Memory B cell (primary cell): ENCODE results near the gene ELMOD3.
"Not testable (repeated sequence)": the region's sequence is repeated elsewhere in the genome, so short reads cannot be mapped to it uniquely, and the experiment has no call there.

Experiments
- ATAC-seq: fragments of 150-1000 bp; cut with Tn5 transposase; 2 replicates; pipeline ENCODE4 v1.10.0; 2021; ENCODE audit warnings: low read depth, mild to moderate bottlenecking, moderate library complexity
- DNase-seq, 2 donors: peaks; one replicate each; pipeline ENCODE4 v3.0.0; 2022; ENCODE audit warnings: low spot score in 2 of 2
- H3K27ac Mint-ChIP-seq: one replicate; pipeline ENCODE4 v1.8.0; 2022; ENCODE audit warnings: mild to moderate bottlenecking, moderate library complexity, mixed read lengths
- H3K27me3 Mint-ChIP-seq: one replicate; pipeline ENCODE4 v1.8.0; 2022; ENCODE audit warnings: mixed read lengths
- H3K36me3 Mint-ChIP-seq: one replicate; pipeline ENCODE4 v1.8.0; 2022; ENCODE audit warnings: mild to moderate bottlenecking, mixed read lengths
- H3K4me1 Mint-ChIP-seq: one replicate; pipeline ENCODE4 v1.8.0; 2022; ENCODE audit warnings: mixed read lengths
- H3K4me3 Mint-ChIP-seq: one replicate; pipeline ENCODE4 v1.8.0; 2022; ENCODE audit warnings: mild to moderate bottlenecking, moderate library complexity, mixed read lengths
- H3K9me3 Mint-ChIP-seq: one replicate; pipeline ENCODE4 v1.8.0; 2022; ENCODE audit warnings: mixed read lengths

ELMOD3 gene

GRCh38 chr2:85324639-85325465 is 29.7 kb upstream of the ELMOD3 start:
- DNase-seq, result no peak

GRCh38 chr2:85325466-85325811 is 29.1 kb upstream of the ELMOD3 start:
- peaks cover 54% of the 10 kb centered on the region for H3K4me1 Mint-ChIP-seq
- H3K27me3 Mint-ChIP-seq, result no peaks in the 10 kb centered on the region
- peak overlapping the region; percentile 98 for H3K4me3 Mint-ChIP-seq
- peaks cover 36% of the 10 kb centered on the region for H3K36me3 Mint-ChIP-seq
- H3K27ac Mint-ChIP-seq, result peak overlapping the region; percentile 35
- ATAC-seq (no peak), DNase-seq (no peak)
- no peaks in the 10 kb centered on the region for H3K9me3 Mint-ChIP-seq

More at GRCh38 chr2:85324639-85325465, 29.7 kb upstream of the ELMOD3 start:
- Mint-ChIP-seq H3K36me3 (peaks cover 41% of the 10 kb centered on the region), H3K27me3 (no peaks in the 10 kb centered on the region), H3K27ac (peak overlapping the region; percentile 35), H3K4me3 (peak overlapping the region; percentile 98), H3K4me1 (peaks cover 60% of the 10 kb centered on the region), H3K9me3 (no peaks in the 10 kb centered on the region)
- no peak for ATAC-seq

- no peaks in the 10 kb centered on the region for H3K9me3 Mint-ChIP-seq
- DNase-seq (peak; percentile 40 to 49), ATAC-seq (peak; percentile 30)
- H3K27me3 Mint-ChIP-seq, result no peaks in the 10 kb centered on the region
- H3K4me1 Mint-ChIP-seq, result peaks cover 48% of the 10 kb centered on the region
- peak overlapping the region; percentile 97 for H3K27ac Mint-ChIP-seq
- H3K4me3 Mint-ChIP-seq, result peak overlapping the region; percentile 98
- H3K36me3 Mint-ChIP-seq, result peaks cover 32% of the 10 kb centered on the region
Measured at GRCh38 chr2:85326406-85327159, 28.0 kb upstream of the ELMOD3 start.

- Mint-ChIP-seq H3K27ac (peak overlapping the region; percentile 97), H3K9me3 (no peaks in the 10 kb centered on the region), H3K36me3 (peaks cover 28% of the 10 kb centered on the region), H3K4me3 (peak overlapping the region; percentile 98), H3K4me1 (peaks cover 46% of the 10 kb centered on the region), H3K27me3 (no peaks in the 10 kb centered on the region)
- peak; percentile 30 to 54 for DNase-seq
- ATAC-seq, result peak; percentile 15
Measured at GRCh38 chr2:85327160-85327821, 27.3 kb upstream of the ELMOD3 start.

GRCh38 chr2:85327822-85328617 is 26.5 kb upstream of the ELMOD3 start, which contains the start of gene TGOLN2:
TSS of gene TGOLN2 (minus strand) at chr2:85327989. CDS start at chr2:85327962, 27 bp downstream.
- Mint-ChIP-seq H3K9me3 (no peaks in the 10 kb centered on the region), H3K4me1 (peaks cover 40% of the 10 kb centered on the region), H3K36me3 (peaks cover 22% of the 10 kb centered on the region)

GRCh38 chr2:85329181-85329651 is 25.4 kb upstream of the ELMOD3 start:
- Mint-ChIP-seq H3K9me3 (no peaks in the 10 kb centered on the region), H3K27me3 (no peaks in the 10 kb centered on the region), H3K27ac (no peak overlapping the region), H3K36me3 (peaks cover 18% of the 10 kb centered on the region), H3K4me1 (peaks cover 35% of the 10 kb centered on the region), H3K4me3 (peak overlapping the region; percentile 3)
- DNase-seq (no peak), ATAC-seq (no peak)

More at GRCh38 chr2:85327822-85328617, 26.5 kb upstream of the ELMOD3 start, which contains the start of gene TGOLN2:
- ATAC-seq (peak; percentile 86), DNase-seq (peak; percentile 91 to 93)
- H3K27me3 Mint-ChIP-seq, result no peaks in the 10 kb centered on the region
- H3K27ac Mint-ChIP-seq, result peak within 1 kb of the TSS; percentile 97
- peak within 1 kb of the TSS; percentile 98 for H3K4me3 Mint-ChIP-seq

- H3K9me3 Mint-ChIP-seq, DNase-seq, H3K27me3 Mint-ChIP-seq, H3K27ac Mint-ChIP-seq, ATAC-seq: not testable (repeated sequence)
- Mint-ChIP-seq H3K4me3 (peak overlapping the region; percentile 3), H3K36me3 (peaks cover 16% of the 10 kb centered on the region), H3K4me1 (peaks cover 34% of the 10 kb centered on the region)
Measured at GRCh38 chr2:85329701-85330100, 24.9 kb upstream of the ELMOD3 start.

GRCh38 chr2:85330839-85331636 is 23.5 kb upstream of the ELMOD3 start:
- no peak overlapping the region for H3K27ac Mint-ChIP-seq
- H3K36me3 Mint-ChIP-seq, result peaks cover 4% of the 10 kb centered on the region
- ATAC-seq (no peak), DNase-seq (no peak)
- H3K4me3 Mint-ChIP-seq, result no peak overlapping the region
- peaks cover 25% of the 10 kb centered on the region for H3K4me1 Mint-ChIP-seq
- H3K9me3 Mint-ChIP-seq, result no peaks in the 10 kb centered on the region
- H3K27me3 Mint-ChIP-seq, result no peaks in the 10 kb centered on the region

GRCh38 chr2:85333877-85334276 is 20.7 kb upstream of the ELMOD3 start:
- not testable (repeated sequence) for H3K4me3 Mint-ChIP-seq, H3K27me3 Mint-ChIP-seq, DNase-seq, H3K27ac Mint-ChIP-seq, H3K36me3 Mint-ChIP-seq, ATAC-seq, H3K9me3 Mint-ChIP-seq
- peaks cover 10% of the 10 kb centered on the region for H3K4me1 Mint-ChIP-seq

GRCh38 chr2:85334928-85335327 is 19.6 kb upstream of the ELMOD3 start:
- peaks cover 7% of the 10 kb centered on the region for H3K4me1 Mint-ChIP-seq
- H3K27me3 Mint-ChIP-seq, result no peaks in the 10 kb centered on the region
- DNase-seq (no peak), ATAC-seq (no peak)
- no peak overlapping the region for H3K27ac Mint-ChIP-seq
- H3K9me3 Mint-ChIP-seq, result no peaks in the 10 kb centered on the region
- H3K36me3 Mint-ChIP-seq, result peaks cover 2% of the 10 kb centered on the region
- H3K4me3 Mint-ChIP-seq, result no peak overlapping the region

- Mint-ChIP-seq H3K36me3 (peaks cover 14% of the 10 kb centered on the region), H3K27ac (no peak overlapping the region), H3K9me3 (no peaks in the 10 kb centered on the region), H3K4me3 (no peak overlapping the region), H3K27me3 (no peaks in the 10 kb centered on the region), H3K4me1 (no peaks in the 10 kb centered on the region)
- DNase-seq (no peak), ATAC-seq (no peak)
Measured at GRCh38 chr2:85340034-85340892, 14.3 kb upstream of the ELMOD3 start.
